ENCODE data around the gene IL17RC.

- TF ChIP-seq CTCF (IDR thresholded peaks at IDR 0.05) (no peak), EZH2phosphoT487 (IDR thresholded peaks at IDR 0.05) (no peak)
Observed at GRCh38 chr3:9933561-9934234, 16.8 kb downstream of the IL17RC start, which contains the start of gene CRELD1.
